A673 (cell line): ENCODE data around the gene SRCAP. TPM values are rescaled to one million over a fixed set of nuclear protein-coding genes. Genes with fewer than 3 reads are reported as not detected.

ENCODE experiments used
- BruUV-seq: library from RNA; stranded (reverse); fragments of 400-500 nt; replicated peaks from 2 replicates; lab custom pipeline; 2021; lab: Mats Ljungman, UMichigan
- CTCF ChIA-PET: fragments of 300-600 bp; sonication (Branson Sonifier 250); formaldehyde crosslinking; loops from one replicate; lab custom pipeline; 2022; ENCODE audit warnings: antibody characterized with exemption; lab: Charles Lee
- POLR2A ChIA-PET: fragments of 300-600 bp; sonication (Branson Sonifier 250); formaldehyde crosslinking; loops from one replicate; lab custom pipeline; 2022; ENCODE audit warnings: antibody characterized with exemption; ENCODE audit not compliant: low non-redundant PET; lab: Charles Lee
- DNase-seq: peaks from one replicate; pipeline ENCODE4 v3.0.0-alpha.2; 2015; ENCODE audit warnings: low spot score
- H3K27ac ChIP-seq: fragments of 200-600 bp; sonication (generic); 2 replicates; pipeline ENCODE4 v1.5.1; 2016; ENCODE audit warnings: mixed run types, low read depth, mild to moderate bottlenecking, mixed read lengths, antibody characterized with exemption, low read length; ENCODE audit not compliant: poor library complexity, severe bottlenecking
- H3K27me3 ChIP-seq: fragments of 200-600 bp; sonication (generic); replicated peaks from 2 replicates; pipeline ENCODE4 v1.6.1; 2017; ENCODE audit warnings: mixed run types, low read depth, mild to moderate bottlenecking, mixed read lengths, antibody characterized with exemption, low read length; ENCODE audit not compliant: insufficient read depth, poor library complexity
- H3K36me3 ChIP-seq: fragments of 200-600 bp; sonication (generic); 2 replicates; pipeline ENCODE4 v1.6.1; 2016; ENCODE audit warnings: mixed run types, mild to moderate bottlenecking, mixed read lengths, antibody characterized with exemption, low read length; ENCODE audit not compliant: insufficient read depth, poor library complexity, severe bottlenecking
- H3K4me1 ChIP-seq: fragments of 200-600 bp; sonication (generic); 2 replicates; pipeline ENCODE4 v1.6.1; 2017; ENCODE audit warnings: mixed run types, mild to moderate bottlenecking, mixed read lengths, antibody characterized with exemption, low read length; ENCODE audit not compliant: insufficient read depth, poor library complexity, severe bottlenecking
- H3K4me3 ChIP-seq: fragments of 200-600 bp; sonication (generic); 2 replicates; pipeline ENCODE4 v1.5.1; 2016; ENCODE audit warnings: low read depth, mixed run types, mild to moderate bottlenecking, mixed read lengths, low read length; ENCODE audit not compliant: poor library complexity, severe bottlenecking
- H3K9me3 ChIP-seq: fragments of 200-600 bp; sonication (generic); 2 replicates; pipeline ENCODE4 v1.6.1; 2016; ENCODE audit warnings: mixed run types, low read depth, mild to moderate bottlenecking, mixed read lengths, antibody characterized with exemption, low read length; ENCODE audit not compliant: poor library complexity, severe bottlenecking
- CTCF ChIP-seq: fragments of 300-800, 200-600 bp; sonication (generic); conservative IDR thresholded peaks from 2 replicates; pipeline ENCODE4 v1.5.1; 2017; ENCODE audit warnings: low read depth, mild to moderate bottlenecking, antibody characterized with exemption, low read length, moderate library complexity, mixed read lengths
- EZH2 ChIP-seq: fragments of 200-600 bp; sonication (generic); IDR thresholded peaks from 2 replicates; pipeline ENCODE4 v1.6.1; 2017; ENCODE audit warnings: borderline replicate concordance, low read depth, mild to moderate bottlenecking, mixed read lengths, antibody characterized with exemption, low read length; ENCODE audit not compliant: poor library complexity, severe bottlenecking
- intact Hi-C: fragments of 100-400 bp; cut with micrococcal nuclease; formaldehyde crosslinking; loops from one replicate; pipeline ENCODE4 v1.10.0; 2022; ENCODE audit not compliant: unreplicated experiment
- total RNA-seq: library from RNA; stranded (reverse); gene quantifications from 2 replicates; pipeline ENCODE4 v1.2.3, GENCODE V29; 2021

SRCAP gene
- total RNA-seq, 1 experiment from 2014 or later = 104 TPM

DNA sequence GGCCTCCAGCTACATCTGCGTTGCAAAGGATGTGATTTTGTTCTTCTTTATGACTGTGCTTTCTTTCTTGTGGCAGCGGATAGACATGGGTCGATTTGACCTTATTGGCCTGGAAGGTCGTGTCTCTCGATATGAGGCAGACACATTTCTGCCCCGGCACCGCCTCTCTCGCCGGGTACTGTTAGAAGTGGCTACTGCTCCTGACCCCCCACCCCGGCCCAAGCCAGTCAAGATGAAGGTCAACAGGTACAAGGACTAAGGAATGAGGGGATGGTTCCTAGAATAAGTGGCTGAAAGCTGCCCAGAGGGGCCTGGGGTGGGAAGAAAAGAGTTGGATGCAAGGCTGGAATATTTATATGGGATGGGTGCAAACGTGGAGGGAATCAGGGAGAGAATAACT lies 21.1 kb downstream of the SRCAP start:
- H3K36me3 ChIP-seq = peaks cover 92% of the 10 kb centered on the region
- intact Hi-C loops = no loop called here
- no peak for DNase-seq
- H3K9me3 ChIP-seq = no peaks in the 10 kb centered on the region
- H3K4me1 ChIP-seq = no peaks in the 10 kb centered on the region
- no peak for TF ChIP-seq EZH2
- no peak for TF ChIP-seq CTCF
- H3K27me3 ChIP-seq = no peaks in the 10 kb centered on the region
- H3K4me3 ChIP-seq = no peak overlapping the region
- CTCF ChIA-PET = no interaction called here
- POLR2A ChIA-PET = no interaction called here
- H3K27ac ChIP-seq = no peak overlapping the region
- BruUV-seq = no TSS peak

GRCh38 chr16:30720694-30721093 lies 21.7 kb downstream of the SRCAP start:
- no peak for DNase-seq
- ChIA-PET CTCF (no interaction called here), POLR2A (no interaction called here)
- Histone ChIP-seq H3K4me1 (no peaks in the 10 kb centered on the region), H3K4me3 (no peak overlapping the region), H3K27me3 (no peaks in the 10 kb centered on the region), H3K9me3 (no peaks in the 10 kb centered on the region), H3K36me3 (peaks cover 93% of the 10 kb centered on the region), H3K27ac (no peak overlapping the region)
- BruUV-seq = no TSS peak
- intact Hi-C loops = no loop called here
- TF ChIP-seq CTCF = no peak
- no peak for TF ChIP-seq EZH2

DNA sequence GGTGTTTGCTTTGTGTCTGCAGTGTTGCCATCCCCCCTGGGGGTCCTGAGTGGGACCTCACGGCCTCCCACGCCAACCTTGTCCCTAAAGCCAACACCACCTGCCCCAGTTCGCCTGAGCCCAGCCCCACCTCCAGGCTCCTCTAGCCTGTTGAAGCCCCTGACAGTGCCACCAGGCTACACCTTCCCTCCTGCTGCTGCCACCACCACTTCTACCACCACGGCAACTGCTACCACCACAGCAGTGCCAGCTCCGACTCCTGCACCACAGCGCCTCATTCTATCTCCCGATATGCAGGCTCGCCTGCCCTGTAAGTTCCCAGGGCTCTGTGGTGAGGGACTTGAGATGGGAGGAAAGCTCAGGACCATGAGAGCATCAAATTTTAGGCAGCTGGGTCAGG lies 22.2 kb downstream of the SRCAP start:
- no peak overlapping the region for H3K4me3 ChIP-seq
- no peaks in the 10 kb centered on the region for H3K9me3 ChIP-seq
- DNase-seq = no peak
- BruUV-seq = no TSS peak
- H3K36me3 ChIP-seq = peaks cover 92% of the 10 kb centered on the region
- no peaks in the 10 kb centered on the region for H3K27me3 ChIP-seq
- no peaks in the 10 kb centered on the region for H3K4me1 ChIP-seq
- ChIA-PET CTCF (no interaction called here), POLR2A (no interaction called here)
- TF ChIP-seq EZH2 = no peak
- no peak for TF ChIP-seq CTCF
- intact Hi-C loops = no loop called here
- H3K27ac ChIP-seq = no peak overlapping the region
